H54 (cell line): ENCODE results near the gene IMPDH1.
A peak's percentile ranks its signal among the peaks of the same experiment; 100 is the strongest.

Source experiments
- DNase-seq: peaks from one replicate; pipeline ENCODE4 v3.0.0; 2011; ENCODE audit warnings: low spot score, mixed read lengths; ENCODE audit not compliant: insufficient read length
- FAIRE-seq: peaks from 3 replicates; lab custom pipeline; 2011; peaks lifted over from hg19 to GRCh38; lab: Jason Lieb, UNC
- POLR2A ChIP-seq: IDR thresholded peaks from 2 replicates; pipeline ENCODE4 v1.6.1; 2011; ENCODE audit warnings: low read depth, mild to moderate bottlenecking, low read length

The IMPDH1 gene

DNA sequence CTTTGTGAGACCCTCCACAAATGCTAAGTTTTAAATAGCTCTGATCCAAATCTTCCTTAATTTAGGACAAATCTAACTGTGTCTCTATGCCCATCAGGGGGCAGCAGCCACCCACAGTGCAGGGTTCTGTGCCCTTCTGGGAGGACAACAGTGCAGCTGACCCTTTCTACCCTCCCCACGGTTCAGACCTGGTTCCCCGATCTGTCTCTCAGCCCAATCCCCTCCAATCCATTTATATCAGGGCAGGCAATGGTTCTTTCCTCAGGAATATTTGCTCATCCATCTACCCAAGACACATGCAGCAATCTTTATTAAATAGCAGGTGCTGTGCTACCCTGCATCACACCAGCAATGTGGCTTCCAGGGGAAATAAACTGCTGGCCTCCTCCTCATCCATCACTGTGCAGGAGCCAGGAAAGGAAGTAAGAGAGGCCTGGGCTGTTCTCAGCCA is 62.1 kb downstream of the IMPDH1 start:
- no peak for TF ChIP-seq POLR2A
- FAIRE-seq (no peak), DNase-seq (no peak)

GRCh38 chr7:128344431-128344774 is 65.4 kb downstream of the IMPDH1 start:
- FAIRE-seq (no peak), DNase-seq (no peak)
- no peak for TF ChIP-seq POLR2A

DNA sequence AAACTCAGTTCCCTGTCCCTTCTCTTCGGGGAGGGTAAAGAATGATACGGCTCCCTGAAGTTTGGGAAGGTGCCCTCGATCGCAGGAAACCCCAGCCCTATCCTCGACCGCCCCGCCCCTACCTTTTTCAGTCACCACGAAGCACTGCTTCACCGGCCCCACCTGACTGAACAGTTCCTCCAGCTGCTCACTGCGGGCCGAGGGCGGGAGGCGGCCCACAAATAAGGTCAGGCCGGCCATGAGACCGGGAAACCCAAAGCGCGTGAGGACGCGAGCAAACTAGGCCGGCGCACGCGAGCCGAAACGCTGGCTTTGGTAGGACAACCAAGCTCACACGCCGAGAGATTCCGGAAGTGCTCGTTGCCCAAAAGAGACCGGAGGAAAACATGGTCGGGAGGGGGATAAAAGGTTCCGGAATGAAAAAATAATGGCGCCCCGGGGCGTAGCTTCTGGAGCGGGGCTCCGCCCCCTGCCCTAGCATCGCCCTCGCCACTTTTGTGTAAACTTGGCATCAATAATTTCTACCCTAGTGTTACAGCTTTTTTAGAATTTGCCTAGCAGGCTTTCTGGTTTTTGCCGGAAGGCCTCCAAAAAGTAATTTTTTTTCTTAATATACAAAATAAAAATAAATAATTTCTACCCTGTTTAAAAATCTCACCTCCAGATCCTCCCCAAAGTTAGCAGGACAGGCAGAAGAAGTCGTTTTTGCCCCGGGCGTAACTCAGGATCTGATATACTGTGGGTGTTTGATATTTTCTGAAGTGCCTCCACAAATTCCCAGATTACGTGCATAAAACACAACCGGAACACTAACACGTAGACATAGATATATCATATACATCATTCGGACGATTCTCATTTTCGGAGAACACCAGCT is 66.0 kb downstream of the IMPDH1 start, which contains the start of gene RBM28:
Gene RBM28 (minus strand): TSS at position 355 of the 877 bp plus-strand sequence. CDS start 115 bp downstream, at position 240.
- FAIRE-seq (no peak), DNase-seq (peak; percentile 90)
- peak; percentile 95 for TF ChIP-seq POLR2A
